H1 (cell line): ENCODE measurements around the gene TTK.

ENCODE experiments used
- ATF2 ChIP-seq: IDR thresholded peaks from 2 replicates; pipeline ENCODE4 v1.6.1; 2012; ENCODE audit warnings: low read length, inconsistent platforms
- CTCF ChIP-seq, 3 experiments: IDR thresholded peaks; 1 replicate in 2 of 3; 2 replicates in 1 of 3; pipeline versions ENCODE4 v1.5.1 to v1.6.1; 2011; ENCODE audit warnings: low read length in 3 of 3, mild to moderate bottlenecking in 3 of 3, inconsistent platforms in 2 of 3, low read depth in 1 of 3, moderate library complexity in 1 of 3; ENCODE audit not compliant: insufficient read depth in 1 of 3; ENCODE audit errors: control extremely low read depth in 1 of 3
- EGR1 ChIP-seq: IDR thresholded peaks from 2 replicates; pipeline ENCODE4 v1.6.1; 2011; ENCODE audit warnings: low read depth, low read length, borderline replicate concordance
- KDM4A ChIP-seq: IDR thresholded peaks from one replicate; pipeline ENCODE4 v1.7.1; 2012; ENCODE audit warnings: low read depth, mild to moderate bottlenecking, moderate library complexity, low read length, inconsistent platforms; ENCODE audit not compliant: severe bottlenecking
- POLR2A ChIP-seq, 2 experiments: IDR thresholded peaks; 1 replicate in 1 of 2; 2 replicates in 1 of 2; pipeline ENCODE4 v1.6.1; 2011; ENCODE audit warnings: low read depth in 2 of 2, low read length in 2 of 2, mild to moderate bottlenecking in 2 of 2; ENCODE audit errors: control extremely low read depth in 1 of 2
- RAD21 ChIP-seq, 2 experiments: IDR thresholded peaks in 1 of 2; conservative IDR thresholded peaks in 1 of 2; 2 replicates each; pipeline ENCODE4 v1.6.1; 2011; ENCODE audit warnings: low read depth in 2 of 2, low read length in 2 of 2, improper control_type of control experiment in 1 of 2, inconsistent platforms in 1 of 2, mild to moderate bottlenecking in 1 of 2, moderate library complexity in 1 of 2
- SIN3A ChIP-seq, 2 experiments: IDR thresholded peaks in 1 of 2; conservative IDR thresholded peaks in 1 of 2; 2 replicates each; pipeline ENCODE4 v1.6.1; 2011 to 2012; ENCODE audit warnings: low read length in 2 of 2, improper control_type of control experiment in 1 of 2, low read depth in 1 of 2, mild to moderate bottlenecking in 1 of 2
- SIX5 ChIP-seq: IDR thresholded peaks from 2 replicates; pipeline ENCODE4 v1.6.1; 2011; ENCODE audit warnings: mild to moderate bottlenecking, low read depth, low read length
- SP2 ChIP-seq: IDR thresholded peaks from 2 replicates; pipeline ENCODE4 v1.6.1; 2012; ENCODE audit warnings: mild to moderate bottlenecking, low read length, inconsistent platforms
- TAF1 ChIP-seq: IDR thresholded peaks from 2 replicates; pipeline ENCODE4 v1.6.1; 2011; ENCODE audit warnings: mild to moderate bottlenecking, low read depth, low read length
- YY1 ChIP-seq: IDR thresholded peaks from 2 replicates; pipeline ENCODE4 v1.6.1; 2011; ENCODE audit warnings: low read depth, mild to moderate bottlenecking, low read length

GRCh38 chr6:79993012-79993910 lies 11.2 kb upstream of the TTK start:
- no peak for TF ChIP-seq KDM4A
- no peak for TF ChIP-seq ATF2
- no peak for TF ChIP-seq SIN3A (conservative IDR thresholded peaks at IDR 0.05 in 1 of 2, IDR thresholded peaks at IDR 0.05 in 1 of 2; ENCODE audit: low read depth in 1 of 2, low read length in 2 of 2)
- TF ChIP-seq RAD21 (IDR thresholded peaks at IDR 0.05 in 1 of 2, conservative IDR thresholded peaks at IDR 0.05 in 1 of 2; ENCODE audit: low read depth in 2 of 2, low read length in 2 of 2) = no peak
- no peak for TF ChIP-seq YY1
- no peak for TF ChIP-seq SIX5
- TF ChIP-seq SP2 = no peak
- TF ChIP-seq CTCF (IDR thresholded peaks at IDR 0.05; ENCODE audit: control extremely low read depth in 1 of 3, insufficient read depth in 1 of 3, low read depth in 1 of 3, low read length in 3 of 3) = no peak
- TF ChIP-seq EGR1 = no peak
- no peak for TF ChIP-seq POLR2A (IDR thresholded peaks at IDR 0.05; ENCODE audit: control extremely low read depth in 1 of 2, low read depth in 2 of 2, low read length in 2 of 2)
- no peak for TF ChIP-seq TAF1
